OCI-LY7 (cell line): Measurements from ENCODE around the gene ADPRM.

ENCODE experiments used
- CTCF ChIP-seq: fragments of 200-600 bp; sonication (generic); conservative IDR thresholded peaks from 2 replicates; pipeline ENCODE4 v1.5.1; 2014; ENCODE audit warnings: mild to moderate bottlenecking, antibody characterized with exemption, low read length, moderate library complexity, mixed read lengths
- EZH2phosphoT487 ChIP-seq: fragments of 200-600 bp; sonication (generic); IDR thresholded peaks from 2 replicates; pipeline ENCODE4 v1.6.1; 2018; ENCODE audit warnings: low read depth, borderline replicate concordance, mild to moderate bottlenecking, mixed run types, antibody characterized with exemption, low read length, moderate library complexity, mixed read lengths

DNA sequence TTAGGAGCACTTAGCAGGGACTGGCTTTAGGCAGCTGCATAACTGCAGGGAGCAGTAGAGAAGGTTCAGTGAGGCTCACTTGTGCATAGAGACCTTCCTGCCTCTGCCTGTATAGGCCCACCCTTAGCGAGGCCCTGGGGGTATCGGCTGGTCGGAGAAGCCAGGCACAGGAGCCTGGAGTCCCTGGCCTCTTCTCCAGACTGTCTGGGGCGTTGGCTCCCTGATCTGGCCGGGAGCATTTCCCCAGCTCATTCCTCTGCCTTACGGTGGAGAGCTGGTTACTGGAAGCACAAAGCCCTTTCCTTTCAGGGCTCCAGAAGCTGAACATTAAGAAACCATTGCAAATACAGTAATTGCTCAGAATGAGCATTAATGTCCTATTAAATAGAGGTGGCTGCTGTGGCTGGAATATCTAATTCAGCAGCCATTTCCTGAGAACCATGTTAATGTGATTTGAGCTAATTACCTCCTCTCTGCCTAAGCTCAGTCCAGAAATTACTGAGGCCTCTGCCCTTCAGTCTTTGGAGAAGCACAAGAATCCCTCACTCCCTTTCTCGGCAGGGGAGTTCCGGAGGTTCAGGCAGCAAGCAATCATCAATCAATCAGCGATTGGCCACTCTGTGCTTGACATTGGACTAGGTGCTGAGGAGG, 51.3 kb downstream of the ADPRM start:
- TF ChIP-seq CTCF (no peak), EZH2phosphoT487 (no peak)
